IPS DF 6.9 (cell line): ENCODE results near the gene ZHX3.
"Not testable (repeated sequence)": the region's sequence is repeated elsewhere in the genome, so short reads cannot be mapped to it uniquely, and the experiment has no call there.

Source experiments
- DNase-seq: peaks from one replicate; pipeline ENCODE4 v3.0.0-alpha.2; 2013; ENCODE audit warnings: low read depth, low spot score
- H3K27ac ChIP-seq: one replicate; pipeline ENCODE4 v1.5.1; 2013; ENCODE audit warnings: low read length, control low read depth
- H3K27me3 ChIP-seq: 2 replicates; pipeline ENCODE4 v1.6.1; 2013; ENCODE audit warnings: mild to moderate bottlenecking, low read length; ENCODE audit not compliant: control insufficient read depth, insufficient read depth
- H3K36me3 ChIP-seq: 2 replicates; pipeline ENCODE4 v1.6.1; 2013; ENCODE audit warnings: low read length; ENCODE audit not compliant: control insufficient read depth, insufficient read depth
- H3K4me1 ChIP-seq: 2 replicates; pipeline ENCODE4 v1.6.1; 2013; ENCODE audit warnings: low read length; ENCODE audit not compliant: control insufficient read depth, insufficient read depth
- H3K4me3 ChIP-seq: 2 replicates; pipeline ENCODE4 v1.5.1; 2013; ENCODE audit warnings: mild to moderate bottlenecking, low read length
- H3K9me3 ChIP-seq: 2 replicates; pipeline ENCODE4 v1.6.1; 2013; ENCODE audit warnings: low read length, inconsistent platforms; ENCODE audit not compliant: control insufficient read depth, insufficient read depth
- WGBS: extraction: QIAGEN DNeasy Blood & Tissue Kit; methylation state at CpG from one replicate; pipeline ENCODE4 v1.1.7; 2013; ENCODE audit warnings: mixed read lengths, missing lambda C conversion rate; ENCODE audit not compliant: insufficient read length, insufficient coverage; 5-methylcytosine and 5-hydroxymethylcytosine counted together

Gene ZHX3

GRCh38 chr20:41237233-41237632 lies 80.3 kb downstream of the ZHX3 start:
- not testable (repeated sequence) for H3K27me3 ChIP-seq, DNase-seq, H3K36me3 ChIP-seq, H3K27ac ChIP-seq, H3K9me3 ChIP-seq, H3K4me1 ChIP-seq, H3K4me3 ChIP-seq
- no CpG with 5 or more reads among the region's 3 CpGs for WGBS

- not testable (repeated sequence) for H3K36me3 ChIP-seq, H3K27ac ChIP-seq, H3K9me3 ChIP-seq, H3K4me3 ChIP-seq, DNase-seq, H3K4me1 ChIP-seq, H3K27me3 ChIP-seq
- no CpG with 5 or more reads among the region's 1 CpG for WGBS
Observed at GRCh38 chr20:41236818-41237217, 80.7 kb downstream of the ZHX3 start.

- no peak overlapping the region for H3K4me3 ChIP-seq
- no CpG with 5 or more reads among the region's 4 CpGs for WGBS
- H3K27me3 ChIP-seq = no peaks in the 10 kb centered on the region
- H3K9me3 ChIP-seq = no peaks in the 10 kb centered on the region
- no peaks in the 10 kb centered on the region for H3K36me3 ChIP-seq
- DNase-seq = no peak
- no peak overlapping the region for H3K27ac ChIP-seq
- H3K4me1 ChIP-seq = no peaks in the 10 kb centered on the region
Observed at GRCh38 chr20:41234546-41234945, 83.0 kb downstream of the ZHX3 start.

- H3K36me3 ChIP-seq = no peaks in the 10 kb centered on the region
- no peak overlapping the region for H3K4me3 ChIP-seq
- H3K4me1 ChIP-seq = no peaks in the 10 kb centered on the region
- no peak for DNase-seq
- no peak overlapping the region for H3K27ac ChIP-seq
- no peaks in the 10 kb centered on the region for H3K9me3 ChIP-seq
- no CpG with 5 or more reads among the region's 3 CpGs for WGBS
- no peaks in the 10 kb centered on the region for H3K27me3 ChIP-seq
Observed at GRCh38 chr20:41234041-41234440, 83.5 kb downstream of the ZHX3 start.

- Histone ChIP-seq H3K27ac (no peak overlapping the region), H3K36me3 (no peaks in the 10 kb centered on the region), H3K9me3 (no peaks in the 10 kb centered on the region), H3K4me3 (no peak overlapping the region), H3K4me1 (no peaks in the 10 kb centered on the region), H3K27me3 (no peaks in the 10 kb centered on the region)
- WGBS = no CpG with 5 or more reads among the region's 6 CpGs
- no peak for DNase-seq
Observed at GRCh38 chr20:41232973-41233926, 84.3 kb downstream of the ZHX3 start.

DNA sequence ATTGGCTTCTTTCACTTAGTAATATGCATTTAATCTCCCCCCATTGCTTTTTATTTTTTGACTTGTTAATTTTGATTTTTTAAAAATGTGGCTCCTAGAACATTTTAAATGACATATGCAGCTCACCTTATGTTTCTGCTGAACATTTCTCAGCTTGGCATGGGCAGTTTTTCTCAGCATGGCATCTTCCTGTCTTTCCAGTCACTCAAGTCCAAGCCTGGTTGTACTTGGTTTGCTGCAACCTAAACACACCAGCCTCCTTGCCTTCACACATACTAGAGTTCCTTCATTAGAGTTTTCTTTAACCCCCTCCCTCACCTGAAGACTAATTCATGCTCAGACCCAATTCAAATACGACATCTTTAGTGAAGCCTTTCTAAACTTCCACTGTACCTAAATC lies 86.4 kb downstream of the ZHX3 start:
- Histone ChIP-seq H3K9me3 (no peaks in the 10 kb centered on the region), H3K27me3 (no peaks in the 10 kb centered on the region; the same call in 1 of the 2 replicates), H3K4me1 (no peaks in the 10 kb centered on the region), H3K36me3 (no peaks in the 10 kb centered on the region), H3K27ac (no peak overlapping the region), H3K4me3 (no peak overlapping the region)
- no CpG with 5 or more reads among the region's 1 CpG for WGBS
- DNase-seq = no peak

- H3K27me3 ChIP-seq = no peaks in the 10 kb centered on the region; the same call in 1 of the 2 replicates
- H3K4me3 ChIP-seq = no peak overlapping the region
- no CpG with 5 or more reads among the region's 3 CpGs for WGBS
- H3K9me3 ChIP-seq = no peaks in the 10 kb centered on the region
- no peaks in the 10 kb centered on the region for H3K36me3 ChIP-seq
- no peaks in the 10 kb centered on the region for H3K4me1 ChIP-seq
- H3K27ac ChIP-seq = no peak overlapping the region
- no peak for DNase-seq
Observed at GRCh38 chr20:41230136-41230535, 87.4 kb downstream of the ZHX3 start.

DNA sequence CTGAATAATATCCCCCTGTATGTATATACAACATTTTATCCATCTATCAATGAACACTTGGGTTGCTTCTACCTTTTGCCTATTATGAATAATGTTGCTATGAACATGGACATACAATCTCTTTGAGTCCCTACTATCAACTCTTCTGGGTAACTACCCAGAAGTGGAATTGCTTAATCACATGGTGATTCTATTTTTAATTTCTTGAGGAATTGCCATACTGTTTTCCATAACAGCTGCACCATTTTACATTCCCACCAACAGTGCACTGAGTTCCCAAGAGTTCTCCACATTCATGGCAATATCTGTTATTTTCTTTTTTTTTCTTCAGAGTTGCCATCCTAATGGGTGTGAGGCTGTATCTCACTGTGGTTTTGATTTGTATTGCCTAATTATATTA lies 88.3 kb downstream of the ZHX3 start:
- H3K27ac ChIP-seq = no peak overlapping the region
- H3K4me1 ChIP-seq = no peaks in the 10 kb centered on the region
- H3K36me3 ChIP-seq = no peaks in the 10 kb centered on the region
- H3K27me3 ChIP-seq = no peaks in the 10 kb centered on the region; the same call in 1 of the 2 replicates
- DNase-seq = no peak
- no peak overlapping the region for H3K4me3 ChIP-seq
- H3K9me3 ChIP-seq = no peaks in the 10 kb centered on the region

GRCh38 chr20:41228858-41229257 lies 88.7 kb downstream of the ZHX3 start:
- no peak for DNase-seq
- no peaks in the 10 kb centered on the region for H3K36me3 ChIP-seq
- no peaks in the 10 kb centered on the region; the same call in 1 of the 2 replicates for H3K27me3 ChIP-seq
- H3K4me1 ChIP-seq = no peaks in the 10 kb centered on the region
- H3K4me3 ChIP-seq = no peak overlapping the region
- no peaks in the 10 kb centered on the region for H3K9me3 ChIP-seq
- H3K27ac ChIP-seq = no peak overlapping the region

GRCh38 chr20:41226426-41226825 lies 91.1 kb downstream of the ZHX3 start:
- no peaks in the 10 kb centered on the region; the same call in 1 of the 2 replicates for H3K27me3 ChIP-seq
- no CpG with 5 or more reads among the region's 1 CpG for WGBS
- H3K4me3 ChIP-seq = no peak overlapping the region
- no peak for DNase-seq
- H3K9me3 ChIP-seq = no peaks in the 10 kb centered on the region
- no peak overlapping the region for H3K27ac ChIP-seq
- H3K4me1 ChIP-seq = no peaks in the 10 kb centered on the region
- no peaks in the 10 kb centered on the region for H3K36me3 ChIP-seq

GRCh38 chr20:41225091-41225490 lies 92.4 kb downstream of the ZHX3 start:
- Histone ChIP-seq H3K9me3 (no peaks in the 10 kb centered on the region), H3K4me3 (no peak overlapping the region), H3K4me1 (no peaks in the 10 kb centered on the region), H3K27ac (no peak overlapping the region), H3K36me3 (no peaks in the 10 kb centered on the region), H3K27me3 (no peaks in the 10 kb centered on the region; the same call in 1 of the 2 replicates)
- WGBS = no CpG with 5 or more reads among the region's 1 CpG
- DNase-seq = no peak
